ENCODE results near the gene CACNA2D1.

CACNA2D1 gene

DNA sequence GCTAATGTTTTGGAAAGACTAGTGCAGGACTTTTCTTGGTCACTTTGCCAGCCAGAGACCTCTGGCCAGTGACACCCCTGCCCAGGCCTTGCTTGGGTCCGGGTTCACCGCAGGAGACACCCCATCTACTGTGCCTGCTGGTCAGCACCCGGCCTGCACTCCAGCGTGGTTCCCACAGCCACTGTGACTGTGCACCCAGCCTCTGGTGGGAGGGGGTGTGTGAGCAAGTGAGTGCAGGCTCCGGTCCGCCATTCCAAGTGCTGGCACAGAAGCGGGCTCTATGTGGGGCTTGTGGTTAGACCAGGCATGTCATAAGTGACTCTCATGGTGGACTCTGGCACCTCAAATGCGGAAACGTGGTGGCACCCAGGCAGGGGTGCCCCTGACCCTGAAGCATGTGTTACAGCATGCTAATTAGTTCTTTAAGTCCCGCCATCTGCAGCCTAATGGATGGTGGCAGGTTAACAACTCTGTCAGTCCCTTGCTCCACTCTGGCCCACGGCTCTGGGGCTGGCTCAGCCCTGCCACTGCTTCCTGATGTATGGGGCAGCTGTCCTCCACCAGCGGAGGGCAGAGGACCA lies 361.8 kb downstream of the CACNA2D1 start:
- DNase-seq: no peak

DNA sequence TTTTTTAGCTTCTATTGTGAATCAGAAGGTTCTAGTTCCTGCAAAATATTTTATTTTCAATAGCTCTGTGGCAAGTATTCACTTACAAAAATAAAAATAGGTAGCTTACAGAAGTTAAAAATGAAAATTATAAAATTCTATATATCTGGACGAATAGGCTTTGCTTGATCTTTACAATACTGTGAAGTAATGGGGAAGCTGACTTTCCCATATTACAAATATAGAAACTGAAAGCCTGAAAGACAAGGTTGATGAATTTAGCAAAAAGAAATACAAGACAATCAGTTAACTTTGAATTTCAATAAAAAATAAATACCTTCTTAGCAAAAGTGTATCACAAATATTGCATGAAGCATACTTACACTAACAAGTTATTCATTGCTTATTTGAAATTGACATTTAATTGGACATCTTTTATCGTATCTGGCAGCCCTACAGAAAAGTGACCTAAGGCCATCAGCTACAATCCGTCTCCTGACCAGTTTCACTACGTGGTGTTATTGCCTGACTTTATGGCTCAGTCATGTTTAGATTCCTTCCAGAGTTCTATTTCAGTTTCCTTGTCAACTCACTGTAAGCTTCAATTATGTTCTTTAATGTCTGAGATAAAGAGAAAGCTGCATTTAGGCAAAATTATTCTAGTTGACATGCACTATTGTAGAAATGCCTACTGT lies 363.2 kb downstream of the CACNA2D1 start:
- DNase-seq: no peak

GRCh38 chr7:82079527-82079926 lies 364.1 kb downstream of the CACNA2D1 start:
- no peak for DNase-seq

DNA sequence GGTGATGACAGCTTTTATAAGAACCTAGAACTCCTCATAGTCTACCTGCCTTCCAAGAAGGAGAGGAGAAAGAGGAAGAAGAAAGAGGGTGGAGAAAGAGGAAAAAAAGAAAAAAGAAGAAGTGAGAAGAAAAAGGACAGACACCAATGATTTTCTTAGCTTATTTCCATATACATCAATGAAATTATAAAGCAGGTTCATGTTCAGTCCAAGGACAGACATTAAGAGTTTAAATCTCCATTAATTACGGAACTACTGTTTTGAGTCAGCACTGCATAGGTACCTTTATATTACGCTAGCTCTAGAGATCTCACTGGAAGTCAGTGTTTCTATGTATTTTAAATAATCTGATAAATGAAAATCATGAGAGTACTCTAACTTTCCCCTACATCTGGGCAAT lies 364.8 kb downstream of the CACNA2D1 start:
- no peak for DNase-seq

GRCh38 chr7:82071468-82071867 lies 372.1 kb downstream of the CACNA2D1 start:
- no peak for DNase-seq

GRCh38 chr7:82067628-82068264 lies 375.8 kb downstream of the CACNA2D1 start:
- DNase-seq: no peak

DNA sequence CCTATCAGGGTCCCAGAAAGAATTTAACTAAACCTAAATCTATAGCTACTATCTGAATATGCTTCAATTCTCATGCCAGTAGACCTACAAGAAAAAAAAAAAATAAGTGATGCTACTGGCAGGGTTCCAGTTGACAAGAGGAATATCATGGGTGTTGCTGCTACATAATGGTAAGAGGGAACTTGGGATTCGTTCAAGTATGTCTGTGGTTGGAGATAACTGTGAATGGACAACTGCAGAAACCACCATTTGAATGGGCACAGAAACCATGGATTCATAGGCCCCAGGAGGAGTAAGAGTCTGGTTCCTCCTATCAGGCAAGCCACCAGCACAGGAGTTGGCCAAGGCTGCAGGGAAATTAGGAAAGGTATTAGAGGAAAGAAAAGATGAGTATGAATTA lies 386.1 kb downstream of the CACNA2D1 start:
- DNase-seq: no peak

DNA sequence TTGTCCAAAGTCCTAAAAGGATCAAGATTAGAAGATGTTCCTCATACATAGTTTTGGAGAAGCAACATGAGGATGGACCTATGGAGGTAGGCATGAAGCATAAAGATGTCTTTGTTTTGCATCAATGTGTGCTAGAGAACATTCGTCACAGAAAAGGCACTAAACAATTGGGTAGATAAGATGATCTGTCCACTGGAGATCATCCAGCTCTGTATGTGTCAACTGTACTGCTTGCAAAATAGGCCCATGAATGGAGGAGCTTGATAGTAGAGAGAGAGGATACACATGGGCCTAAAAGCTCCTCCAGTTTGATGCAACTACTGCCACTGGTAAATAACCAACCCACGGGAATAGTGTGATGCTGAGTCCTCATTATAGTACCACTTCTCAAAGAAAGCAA lies 387.3 kb downstream of the CACNA2D1 start:
- DNase-seq: no peak

GRCh38 chr7:82054544-82054943 lies 389.0 kb downstream of the CACNA2D1 start:
- no peak for DNase-seq

GRCh38 chr7:82053453-82054032 lies 390.0 kb downstream of the CACNA2D1 start:
- DNase-seq: no peak

GRCh38 chr7:82051601-82052000 lies 392.0 kb downstream of the CACNA2D1 start:
- DNase-seq: peak; percentile 33

DNA sequence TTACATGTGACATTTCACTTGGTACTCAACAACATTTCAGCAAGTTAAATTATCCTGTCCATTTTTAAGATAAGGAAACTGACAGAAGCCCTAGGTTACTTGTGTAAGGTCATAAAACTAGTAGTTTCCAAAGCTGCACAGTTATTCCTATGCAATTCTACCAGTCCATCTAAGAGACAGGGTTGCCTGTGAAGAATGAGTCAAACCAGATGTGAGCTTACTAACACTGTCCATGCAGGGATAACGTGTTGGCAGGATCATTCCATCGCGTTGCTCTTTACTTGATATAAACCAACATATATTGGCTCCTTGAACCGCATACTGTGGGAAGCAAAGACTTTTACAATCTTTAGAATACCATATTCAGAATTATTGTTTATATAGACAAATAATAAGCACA lies 392.8 kb downstream of the CACNA2D1 start:
- no peak for DNase-seq

- no peak for DNase-seq
Observed at GRCh38 chr7:82049891-82050533, 393.6 kb downstream of the CACNA2D1 start.

- DNase-seq: no peak
Observed at GRCh38 chr7:82049442-82049841, 394.1 kb downstream of the CACNA2D1 start.

- peak; percentile 36 for DNase-seq
Observed at GRCh38 chr7:82044497-82045080, 399.0 kb downstream of the CACNA2D1 start.

DNA sequence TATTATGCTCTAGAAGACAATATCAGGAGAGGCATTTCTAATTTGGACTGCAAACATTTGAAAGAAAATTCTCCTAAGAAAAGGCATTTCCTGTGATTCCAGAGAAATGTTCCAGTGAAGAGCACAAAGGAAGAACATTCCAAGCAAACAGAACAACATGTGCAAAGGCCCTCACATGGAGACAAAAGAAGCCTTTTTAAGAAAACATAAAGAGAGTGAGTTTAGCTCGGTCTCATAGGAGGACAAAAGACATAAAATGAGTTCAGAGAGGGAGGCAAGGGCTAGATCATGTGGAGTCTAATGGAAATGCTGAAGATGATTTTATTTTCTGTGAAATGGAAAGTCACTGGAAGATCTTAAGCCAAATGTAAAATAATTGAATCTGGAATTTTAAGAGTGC lies 404.0 kb downstream of the CACNA2D1 start:
- DNase-seq: no peak

DNA sequence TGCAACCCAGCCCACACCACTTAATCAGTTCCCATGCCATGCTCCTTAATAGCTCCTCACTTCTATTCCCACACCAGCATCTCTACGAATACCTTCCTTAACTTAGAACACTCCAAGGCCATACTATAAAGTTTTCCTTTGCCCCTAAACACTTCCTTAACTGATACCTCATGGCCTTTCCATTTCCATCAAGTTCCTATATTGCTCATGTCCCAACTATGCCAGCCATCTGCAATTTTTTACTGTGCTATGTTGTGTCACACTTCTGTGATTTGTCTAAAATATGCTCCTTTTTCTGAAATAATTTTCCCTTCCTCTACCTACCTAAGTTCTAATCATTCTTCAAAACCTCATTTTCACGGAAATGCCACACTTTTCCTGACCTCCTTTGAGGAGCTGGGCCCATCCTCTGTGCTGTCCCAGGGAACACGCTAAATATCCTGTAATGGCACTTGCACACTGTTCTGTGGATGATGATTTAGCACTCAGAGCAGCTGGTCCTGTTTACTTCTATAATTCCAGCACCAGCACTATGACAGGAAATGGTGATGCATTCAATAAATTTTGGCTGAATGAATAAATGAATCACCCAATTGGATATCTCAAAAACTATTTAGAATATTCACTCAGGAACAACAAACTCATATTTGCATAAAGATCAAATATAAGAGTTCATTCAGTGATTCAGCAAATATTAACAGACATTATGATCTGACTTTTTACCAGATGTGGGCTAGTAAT lies 407.3 kb downstream of the CACNA2D1 start:
- DNase-seq: no peak

DNA sequence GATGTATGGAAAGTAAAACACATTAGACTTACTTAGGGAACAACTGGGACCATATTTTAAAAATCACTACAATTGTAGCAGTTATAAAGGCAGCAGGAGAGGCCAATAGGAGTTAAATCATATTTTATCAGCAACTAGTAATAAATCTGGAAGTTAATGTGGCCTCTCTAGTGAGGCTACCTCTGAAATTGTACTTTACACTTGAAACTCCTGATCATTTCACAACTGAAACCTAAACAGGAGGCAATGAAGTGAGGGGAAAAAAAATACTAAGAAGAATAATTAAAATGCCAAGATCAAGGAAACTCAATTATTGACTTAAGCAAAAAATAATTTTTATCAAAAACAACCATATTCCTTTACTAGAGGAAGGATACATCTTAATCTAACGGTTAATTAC lies 408.1 kb downstream of the CACNA2D1 start:
- DNase-seq: no peak

- DNase-seq: no peak
Observed at GRCh38 chr7:82032901-82033300, 410.7 kb downstream of the CACNA2D1 start.

GRCh38 chr7:82029236-82029913 lies 414.2 kb downstream of the CACNA2D1 start:
- DNase-seq: no peak

DNA sequence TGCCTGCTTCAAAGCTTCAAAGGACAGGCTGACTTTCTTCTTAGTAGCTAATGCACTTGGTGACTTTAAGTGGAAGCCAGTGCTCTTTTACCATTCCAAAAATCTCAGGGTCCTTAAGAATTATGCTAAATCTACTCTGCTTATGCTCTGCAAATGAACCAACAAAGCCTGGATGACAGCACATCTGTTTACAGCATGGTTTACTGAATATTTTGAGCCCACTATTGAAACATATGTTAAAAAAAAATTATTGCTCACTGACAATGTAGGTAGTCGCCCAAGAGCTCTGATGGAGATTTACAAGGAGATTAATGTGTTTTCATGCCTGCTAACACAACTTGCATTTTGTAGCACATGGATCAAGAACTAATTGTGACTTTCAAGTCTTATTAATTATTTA lies 415.5 kb downstream of the CACNA2D1 start:
- DNase-seq: no peak

- DNase-seq: no peak
Observed at GRCh38 chr7:82021713-82022112, 421.9 kb downstream of the CACNA2D1 start.
